ENCODE data around the gene LRCH2.

Gene LRCH2, protein sequence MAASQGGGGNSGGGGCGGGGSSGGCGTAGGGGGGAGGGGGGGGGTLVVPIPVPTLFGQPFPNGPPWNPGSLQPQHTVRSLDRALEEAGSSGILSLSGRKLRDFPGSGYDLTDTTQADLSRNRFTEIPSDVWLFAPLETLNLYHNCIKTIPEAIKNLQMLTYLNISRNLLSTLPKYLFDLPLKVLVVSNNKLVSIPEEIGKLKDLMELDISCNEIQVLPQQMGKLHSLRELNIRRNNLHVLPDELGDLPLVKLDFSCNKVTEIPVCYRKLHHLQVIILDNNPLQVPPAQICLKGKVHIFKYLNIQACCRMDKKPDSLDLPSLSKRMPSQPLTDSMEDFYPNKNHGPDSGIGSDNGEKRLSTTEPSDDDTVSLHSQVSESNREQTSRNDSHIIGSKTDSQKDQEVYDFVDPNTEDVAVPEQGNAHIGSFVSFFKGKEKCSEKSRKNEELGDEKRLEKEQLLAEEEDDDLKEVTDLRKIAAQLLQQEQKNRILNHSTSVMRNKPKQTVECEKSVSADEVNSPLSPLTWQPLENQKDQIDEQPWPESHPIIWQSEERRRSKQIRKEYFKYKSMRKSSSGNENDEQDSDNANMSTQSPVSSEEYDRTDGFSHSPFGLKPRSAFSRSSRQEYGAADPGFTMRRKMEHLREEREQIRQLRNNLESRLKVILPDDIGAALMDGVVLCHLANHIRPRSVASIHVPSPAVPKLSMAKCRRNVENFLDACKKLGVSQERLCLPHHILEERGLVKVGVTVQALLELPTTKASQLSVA

DNA sequence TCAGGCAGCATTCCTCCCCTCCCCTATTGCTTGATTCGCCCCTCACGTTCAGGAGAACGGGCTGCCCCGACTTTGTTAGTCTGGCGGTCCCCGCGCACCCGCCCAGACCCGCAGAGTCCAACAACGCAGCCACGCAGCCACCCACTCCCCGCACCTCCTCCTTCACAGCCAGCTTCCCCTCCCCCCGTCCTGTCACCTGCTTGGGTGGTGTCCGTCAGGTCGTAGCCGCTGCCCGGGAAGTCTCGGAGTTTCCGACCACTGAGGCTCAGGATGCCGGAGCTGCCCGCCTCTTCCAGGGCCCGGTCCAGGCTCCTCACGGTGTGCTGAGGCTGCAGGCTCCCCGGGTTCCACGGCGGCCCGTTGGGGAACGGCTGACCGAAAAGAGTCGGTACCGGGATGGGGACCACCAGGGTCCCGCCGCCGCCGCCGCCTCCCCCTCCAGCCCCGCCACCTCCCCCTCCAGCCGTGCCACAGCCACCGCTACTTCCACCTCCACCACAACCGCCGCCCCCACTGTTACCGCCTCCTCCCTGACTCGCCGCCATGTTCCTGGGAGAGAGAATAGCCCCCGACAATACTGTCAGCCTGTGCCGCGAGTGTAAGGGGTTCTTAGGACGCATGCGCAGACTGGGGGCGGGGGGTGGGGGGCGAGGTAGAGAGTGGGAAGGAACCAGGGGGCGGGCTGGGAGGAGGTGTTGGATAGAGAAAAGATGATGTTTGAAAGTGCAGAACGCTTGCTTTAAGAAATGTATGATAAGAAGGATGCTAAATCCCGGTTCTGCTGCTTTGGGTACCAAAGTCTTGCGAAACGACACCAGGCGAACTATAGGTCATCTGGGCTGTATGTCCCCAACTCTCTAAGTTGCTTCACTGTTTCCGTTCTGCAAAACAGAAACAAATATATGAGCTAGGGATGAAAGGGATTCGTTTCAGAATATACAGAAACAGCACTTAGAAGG lies at the start of gene LRCH2:
Gene LRCH2, minus strand, starts transcription at position 600 of the 959 bp plus-strand sequence. Its CDS starts 55 bp downstream, at position 545.
- DNase-seq, result peak; percentile 74
- Mint-ChIP-seq H3K36me3 (ENCODE audit: low read depth) (no peaks in the 10 kb centered on the region), H3K4me1 (peaks cover 68% of the 10 kb centered on the region), H3K4me3 (peak within 1 kb of the TSS; percentile 98), H3K27me3 (ENCODE audit: low read depth, poor library complexity) (no peaks in the 10 kb centered on the region), H3K27ac (peak within 1 kb of the TSS; percentile 82), H3K9me3 (no peaks in the 10 kb centered on the region)
- TF ChIP-seq, protein P1, sequence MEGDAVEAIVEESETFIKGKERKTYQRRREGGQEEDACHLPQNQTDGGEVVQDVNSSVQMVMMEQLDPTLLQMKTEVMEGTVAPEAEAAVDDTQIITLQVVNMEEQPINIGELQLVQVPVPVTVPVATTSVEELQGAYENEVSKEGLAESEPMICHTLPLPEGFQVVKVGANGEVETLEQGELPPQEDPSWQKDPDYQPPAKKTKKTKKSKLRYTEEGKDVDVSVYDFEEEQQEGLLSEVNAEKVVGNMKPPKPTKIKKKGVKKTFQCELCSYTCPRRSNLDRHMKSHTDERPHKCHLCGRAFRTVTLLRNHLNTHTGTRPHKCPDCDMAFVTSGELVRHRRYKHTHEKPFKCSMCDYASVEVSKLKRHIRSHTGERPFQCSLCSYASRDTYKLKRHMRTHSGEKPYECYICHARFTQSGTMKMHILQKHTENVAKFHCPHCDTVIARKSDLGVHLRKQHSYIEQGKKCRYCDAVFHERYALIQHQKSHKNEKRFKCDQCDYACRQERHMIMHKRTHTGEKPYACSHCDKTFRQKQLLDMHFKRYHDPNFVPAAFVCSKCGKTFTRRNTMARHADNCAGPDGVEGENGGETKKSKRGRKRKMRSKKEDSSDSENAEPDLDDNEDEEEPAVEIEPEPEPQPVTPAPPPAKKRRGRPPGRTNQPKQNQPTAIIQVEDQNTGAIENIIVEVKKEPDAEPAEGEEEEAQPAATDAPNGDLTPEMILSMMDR (IDR thresholded peaks at IDR 0.05), result no peak

DNA sequence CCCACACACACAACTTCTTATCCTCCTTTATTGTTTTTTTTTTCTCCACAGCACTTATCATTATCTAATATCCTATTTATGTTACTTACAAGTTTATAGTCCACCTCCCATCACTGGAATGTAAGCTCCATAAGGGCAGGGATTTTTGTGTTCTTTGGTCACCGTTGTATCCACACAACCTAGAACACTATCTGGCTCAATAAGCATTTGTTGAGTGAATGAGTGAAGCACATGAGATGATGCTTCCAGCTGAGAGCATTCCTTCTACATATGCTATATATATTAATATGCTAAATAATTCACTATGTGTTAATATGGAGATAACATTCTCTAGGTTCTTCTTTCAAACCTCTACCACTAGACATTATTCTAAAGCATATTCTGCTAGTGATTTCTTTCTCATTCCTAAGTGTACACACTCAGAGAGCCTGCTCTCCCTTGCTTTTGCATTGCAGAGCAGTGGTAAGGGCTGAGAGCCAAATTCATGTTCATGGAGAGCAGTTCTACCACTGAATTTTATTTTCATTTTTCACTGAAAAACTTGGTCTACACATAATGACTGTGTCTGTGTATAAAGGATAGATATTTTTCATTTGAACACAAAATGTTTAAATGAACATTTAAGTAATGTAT lies 35.3 kb upstream of the LRCH2 start:
- DNase-seq, result no peak
- no peaks in the 10 kb centered on the region for H3K9me3 Mint-ChIP-seq

DNA sequence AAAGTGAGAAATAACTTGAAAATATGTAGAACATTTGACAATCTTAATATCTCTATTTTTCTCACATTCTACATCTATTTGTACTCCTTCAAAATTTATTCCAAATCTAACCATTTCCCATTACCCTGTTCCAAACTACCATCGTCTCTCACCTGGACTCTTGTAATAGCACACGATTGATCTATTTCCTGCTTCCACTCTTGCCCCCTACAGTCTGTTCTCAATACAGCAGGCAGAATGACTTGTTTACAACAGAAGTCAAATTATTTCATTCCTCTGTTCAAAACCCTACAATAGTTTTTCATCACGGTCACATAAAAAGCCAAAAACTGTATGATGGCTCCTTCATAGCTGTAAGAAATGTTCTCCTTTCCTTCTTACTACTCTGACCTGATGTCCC lies 34.5 kb upstream of the LRCH2 start:
- no peaks in the 10 kb centered on the region for H3K36me3 Mint-ChIP-seq (ENCODE audit: low read depth)
- DNase-seq, result no peak
- no peaks in the 10 kb centered on the region for H3K9me3 Mint-ChIP-seq
- no peaks in the 10 kb centered on the region for H3K4me1 Mint-ChIP-seq
- TF ChIP-seq, protein P1 (IDR thresholded peaks at IDR 0.05), result peak; percentile 44
- H3K4me3 Mint-ChIP-seq, result no peak overlapping the region
- H3K27me3 Mint-ChIP-seq (ENCODE audit: low read depth, poor library complexity), result no peaks in the 10 kb centered on the region
- H3K27ac Mint-ChIP-seq, result no peak overlapping the region

More for the DNA sequence above, 35.3 kb upstream of the LRCH2 start:
- Mint-ChIP-seq H3K4me3 (no peak overlapping the region), H3K27ac (no peak overlapping the region), H3K4me1 (no peaks in the 10 kb centered on the region), H3K36me3 (ENCODE audit: low read depth) (no peaks in the 10 kb centered on the region), H3K27me3 (ENCODE audit: low read depth, poor library complexity) (no peaks in the 10 kb centered on the region)
- TF ChIP-seq, protein P1 (IDR thresholded peaks at IDR 0.05), result no peak

DNA sequence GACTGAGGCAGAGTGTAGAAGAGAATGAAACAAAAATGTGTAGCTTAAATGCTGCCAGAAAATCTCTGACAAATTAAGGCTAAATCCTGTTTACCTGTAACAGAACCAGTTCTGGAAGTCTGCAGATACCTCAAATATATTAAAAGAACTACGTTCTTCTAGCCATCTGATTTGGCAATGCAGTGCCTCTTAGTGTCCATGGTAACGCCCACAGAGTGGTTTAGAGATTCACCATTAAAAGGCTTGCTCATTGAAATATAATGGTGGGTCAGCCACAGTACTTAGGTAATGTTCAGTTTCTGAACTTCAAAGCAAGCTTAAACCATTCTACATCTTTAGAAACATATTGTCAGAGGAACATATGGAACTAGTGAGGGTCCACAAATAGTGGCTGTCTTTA lies 32.4 kb upstream of the LRCH2 start:
- DNase-seq, result no peak
- Mint-ChIP-seq H3K36me3 (ENCODE audit: low read depth) (no peaks in the 10 kb centered on the region), H3K27me3 (ENCODE audit: low read depth, poor library complexity) (no peaks in the 10 kb centered on the region), H3K27ac (no peak overlapping the region), H3K9me3 (no peaks in the 10 kb centered on the region), H3K4me3 (no peak overlapping the region), H3K4me1 (no peaks in the 10 kb centered on the region)
- TF ChIP-seq, protein P1 (IDR thresholded peaks at IDR 0.05), result no peak

DNA sequence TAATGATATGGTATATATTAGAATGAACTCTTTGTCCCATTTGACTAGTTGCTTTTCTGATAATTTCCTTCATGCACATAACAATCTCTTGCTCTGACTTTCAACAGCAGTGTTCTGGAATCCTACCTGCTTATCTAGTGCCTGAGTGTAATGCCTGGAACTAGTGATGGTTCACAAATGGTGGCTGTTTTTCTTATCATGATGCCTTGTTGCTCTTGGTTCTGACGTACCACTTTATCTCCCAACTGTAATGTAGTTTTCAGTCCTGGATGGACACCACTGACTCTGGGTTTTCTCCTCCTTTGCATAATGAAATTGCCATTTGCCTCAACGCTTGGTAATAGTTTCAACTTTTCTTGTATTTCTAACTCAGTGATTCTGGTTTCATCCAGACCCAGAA lies 30.1 kb upstream of the LRCH2 start:
- TF ChIP-seq, protein P1 (IDR thresholded peaks at IDR 0.05), result no peak
- Mint-ChIP-seq H3K36me3 (ENCODE audit: low read depth) (no peaks in the 10 kb centered on the region), H3K27me3 (ENCODE audit: low read depth, poor library complexity) (peaks cover 2% of the 10 kb centered on the region), H3K4me3 (no peak overlapping the region), H3K27ac (no peak overlapping the region), H3K9me3 (no peaks in the 10 kb centered on the region), H3K4me1 (peaks cover 8% of the 10 kb centered on the region)
- no peak for DNase-seq

Measured in nephron progenitor cell (in vitro differentiated cells).